Ecto neural progenitor cell (in vitro differentiated cells): ENCODE measurements around the gene TRPM8.

ENCODE experiments used
- DNase-seq: peaks from one replicate; pipeline ENCODE4 v3.0.0-alpha.2; 2018; ENCODE audit warnings: low spot score

The TRPM8 gene

GRCh38 chr2:233976087-233976486 lies 58.9 kb downstream of the TRPM8 start:
- no peak for DNase-seq

GRCh38 chr2:233976690-233977294 lies 59.6 kb downstream of the TRPM8 start:
- DNase-seq, result no peak

- no peak for DNase-seq
These were observed 60.2 kb downstream of the TRPM8 start for GRCh38 chr2:233977296-233977837.

- no peak for DNase-seq
These were observed 62.6 kb downstream of the TRPM8 start for GRCh38 chr2:233979748-233980147.

- no peak for DNase-seq
These were observed 63.9 kb downstream of the TRPM8 start for GRCh38 chr2:233980955-233981561.

- no peak for DNase-seq
These were observed 64.6 kb downstream of the TRPM8 start for GRCh38 chr2:233981574-233982420.

GRCh38 chr2:233982421-233983121 lies 65.4 kb downstream of the TRPM8 start:
- no peak for DNase-seq

GRCh38 chr2:233983445-233983844 lies 66.3 kb downstream of the TRPM8 start:
- DNase-seq, result no peak

- peak; percentile 14 for DNase-seq
These were observed 71.4 kb downstream of the TRPM8 start for GRCh38 chr2:233988581-233988980.

- DNase-seq, result no peak
These were observed 72.2 kb downstream of the TRPM8 start for GRCh38 chr2:233989221-233989858.

- no peak for DNase-seq
These were observed 73.2 kb downstream of the TRPM8 start for GRCh38 chr2:233990261-233990798.

- no peak for DNase-seq
These were observed 74.0 kb downstream of the TRPM8 start for GRCh38 chr2:233991196-233991595.

GRCh38 chr2:233992513-233993217 lies 75.5 kb downstream of the TRPM8 start:
- DNase-seq, result no peak

GRCh38 chr2:233993461-233993860 lies 76.3 kb downstream of the TRPM8 start:
- DNase-seq, result no peak

GRCh38 chr2:233994151-233994550 lies 77.0 kb downstream of the TRPM8 start:
- DNase-seq, result no peak

- DNase-seq, result no peak
These were observed 78.8 kb downstream of the TRPM8 start for GRCh38 chr2:233996000-233996399.

- no peak for DNase-seq
These were observed 79.3 kb downstream of the TRPM8 start for GRCh38 chr2:233996461-233996860.

GRCh38 chr2:233997707-233998106 lies 80.5 kb downstream of the TRPM8 start:
- no peak for DNase-seq

GRCh38 chr2:233999182-233999581 lies 82.0 kb downstream of the TRPM8 start:
- DNase-seq, result no peak

GRCh38 chr2:234001380-234002160 lies 84.4 kb downstream of the TRPM8 start:
- DNase-seq, result no peak
